Measurements from ENCODE around the gene RBM44.

Gene RBM44

DNA sequence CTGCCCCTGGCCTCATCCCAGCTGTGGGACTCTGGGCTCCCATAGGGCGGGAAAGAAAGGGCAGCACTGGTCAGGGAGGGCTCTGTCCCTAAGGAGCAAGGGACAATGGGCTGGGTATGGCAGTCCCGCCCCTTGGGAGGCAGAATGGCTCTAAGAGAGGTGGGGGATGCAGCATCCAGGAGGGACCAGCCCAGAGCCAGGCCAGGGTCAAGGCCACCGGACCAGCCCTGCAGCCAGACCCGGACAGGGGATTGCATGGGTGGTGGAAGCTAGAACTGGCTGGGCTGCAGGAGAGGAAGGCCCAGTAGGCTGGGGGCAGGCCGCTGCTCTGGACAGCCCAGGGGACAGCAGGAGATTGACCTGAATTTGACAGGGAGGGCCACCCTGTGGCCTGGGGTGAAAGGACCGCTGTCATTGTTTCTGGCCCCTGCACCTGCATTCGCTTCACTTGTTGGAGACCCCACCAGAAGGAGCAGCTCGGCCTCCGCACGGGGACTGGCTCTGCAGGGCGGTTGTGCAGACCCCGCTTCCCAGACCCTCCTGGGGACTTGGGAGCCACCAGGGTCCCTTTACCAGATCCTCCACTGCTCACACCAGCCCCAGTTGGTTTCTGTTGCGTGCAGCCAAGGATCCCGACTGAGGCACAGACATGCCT, 75.4 kb downstream of the RBM44 start:
- Histone ChIP-seq H3K4me3 (ENCODE audit: low read length) (no peak overlapping the region), H3K27me3 (replicated peaks; ENCODE audit: control insufficient read depth, insufficient read depth, low read length) (no peaks in the 10 kb centered on the region), H3K36me3 (ENCODE audit: control insufficient read depth, insufficient read depth, low read length, severe bottlenecking) (no peaks in the 10 kb centered on the region), H3K4me1 (ENCODE audit: control insufficient read depth, insufficient read depth, low read length) (peaks cover 30% of the 10 kb centered on the region), H3K9ac (ENCODE audit: low read length) (no peak overlapping the region), H3K9me3 (ENCODE audit: control insufficient read depth, low read length) (no peaks in the 10 kb centered on the region)
- no peak for DNase-seq (ENCODE audit: low read depth)

DNA sequence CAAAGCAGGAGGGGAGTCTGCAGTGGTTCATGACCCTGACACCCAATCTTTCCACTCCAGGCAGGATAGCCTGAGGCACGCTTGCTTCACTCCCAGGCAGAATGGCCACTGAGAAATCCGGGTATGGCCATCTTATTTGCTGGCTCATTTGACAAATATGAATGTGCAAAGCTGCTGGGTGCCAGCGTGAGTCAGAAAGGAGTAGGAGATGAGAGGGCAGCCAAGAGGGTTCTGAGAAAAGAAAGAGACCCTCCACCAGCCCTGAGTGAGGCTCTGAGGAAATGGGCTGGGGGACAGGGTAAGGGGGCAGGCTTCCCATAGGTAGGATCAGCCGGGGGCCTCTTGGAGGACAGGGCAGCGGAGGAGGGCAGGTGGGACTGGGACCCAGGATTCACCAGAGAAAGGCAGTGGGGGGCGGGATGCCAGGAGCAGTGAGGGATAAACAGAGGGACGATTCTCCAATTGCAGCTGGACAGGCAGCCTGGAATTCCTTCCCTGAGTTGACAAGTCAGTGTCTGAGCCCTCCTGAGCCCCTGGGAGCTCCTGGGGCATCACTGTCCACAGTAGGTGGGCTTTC, 76.1 kb downstream of the RBM44 start:
- Histone ChIP-seq H3K9ac (ENCODE audit: low read length) (no peak overlapping the region), H3K27me3 (replicated peaks; ENCODE audit: control insufficient read depth, insufficient read depth, low read length) (no peaks in the 10 kb centered on the region), H3K4me1 (ENCODE audit: control insufficient read depth, insufficient read depth, low read length) (peaks cover 33% of the 10 kb centered on the region), H3K9me3 (ENCODE audit: control insufficient read depth, low read length) (no peaks in the 10 kb centered on the region), H3K4me3 (ENCODE audit: low read length) (no peak overlapping the region), H3K36me3 (ENCODE audit: control insufficient read depth, insufficient read depth, low read length, severe bottlenecking) (no peaks in the 10 kb centered on the region)
- DNase-seq (ENCODE audit: low read depth) = peak; percentile 90

DNA sequence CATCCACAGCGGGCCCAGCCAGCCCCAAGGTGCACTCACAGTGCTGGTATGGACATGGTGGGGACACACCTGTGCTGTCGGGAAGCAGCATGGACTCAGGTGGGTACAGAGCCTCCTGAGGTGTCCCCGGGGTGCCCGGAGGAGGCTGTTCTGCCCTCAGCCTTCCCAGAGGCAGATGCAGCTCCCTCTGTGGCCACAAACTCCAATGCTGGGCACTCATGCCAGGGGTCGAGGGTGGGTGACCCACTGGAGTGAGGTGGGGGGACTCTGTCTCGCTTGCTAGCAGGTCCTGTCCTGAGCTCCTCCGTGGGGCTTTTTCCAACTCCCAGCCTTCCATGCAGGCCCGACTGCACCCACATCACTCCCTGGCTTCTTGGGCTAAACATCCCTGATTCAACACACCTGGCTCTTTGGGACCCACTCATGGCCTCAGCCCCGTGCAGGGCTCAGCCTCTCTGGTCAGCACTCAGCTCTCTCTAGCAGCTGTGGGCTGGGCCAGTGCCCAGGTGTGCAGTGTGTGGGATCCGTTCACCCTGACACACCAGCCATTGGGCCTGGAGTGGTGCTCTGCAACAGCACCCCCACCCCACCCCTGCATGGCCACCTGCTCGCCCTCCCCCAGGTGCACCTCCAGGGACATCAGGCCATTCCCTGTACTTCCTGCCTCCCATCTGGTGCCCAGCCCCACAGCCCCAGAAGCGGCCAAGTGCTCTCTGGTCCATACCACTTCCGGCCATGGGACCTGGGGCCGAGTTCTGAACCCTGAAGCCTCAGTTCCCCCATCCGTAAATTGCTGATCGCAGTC, 76.9 kb downstream of the RBM44 start:
- H3K4me3 ChIP-seq (ENCODE audit: low read length) = no peak overlapping the region
- peaks cover 33% of the 10 kb centered on the region for H3K4me1 ChIP-seq (ENCODE audit: control insufficient read depth, insufficient read depth, low read length)
- H3K27me3 ChIP-seq (replicated peaks; ENCODE audit: control insufficient read depth, insufficient read depth, low read length) = no peaks in the 10 kb centered on the region
- no peak overlapping the region for H3K9ac ChIP-seq (ENCODE audit: low read length)
- H3K9me3 ChIP-seq (ENCODE audit: control insufficient read depth, low read length) = no peaks in the 10 kb centered on the region
- DNase-seq (ENCODE audit: low read depth) = no peak
- no peaks in the 10 kb centered on the region for H3K36me3 ChIP-seq (ENCODE audit: control insufficient read depth, insufficient read depth, low read length, severe bottlenecking)

DNA sequence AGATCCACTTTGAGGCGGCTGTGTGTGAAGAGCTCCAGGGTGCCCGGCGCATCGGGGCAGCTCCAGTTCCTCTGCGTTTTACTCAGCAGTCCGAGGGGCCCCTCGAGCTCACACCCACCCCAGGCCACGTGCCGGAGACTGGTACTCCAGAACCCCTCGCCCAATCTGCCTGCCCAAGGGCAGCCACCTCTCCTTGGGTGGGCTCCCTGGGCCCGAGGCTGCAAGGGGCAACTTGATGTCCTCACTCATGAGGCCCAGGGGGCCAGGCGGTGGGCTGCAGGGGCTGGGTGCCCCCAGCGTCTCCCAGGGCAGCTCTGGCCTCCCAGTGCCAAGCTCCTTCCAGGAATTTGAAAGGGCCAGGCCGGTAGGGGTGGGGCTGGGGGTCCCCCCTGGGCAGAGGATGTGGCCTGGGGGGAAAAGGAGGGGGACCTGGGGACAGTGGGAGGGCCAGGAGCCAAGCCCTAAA, 77.5 kb downstream of the RBM44 start:
- no peaks in the 10 kb centered on the region for H3K9me3 ChIP-seq (ENCODE audit: control insufficient read depth, low read length)
- DNase-seq (ENCODE audit: low read depth) = no peak
- H3K4me1 ChIP-seq (ENCODE audit: control insufficient read depth, insufficient read depth, low read length) = peaks cover 33% of the 10 kb centered on the region
- no peaks in the 10 kb centered on the region for H3K36me3 ChIP-seq (ENCODE audit: control insufficient read depth, insufficient read depth, low read length, severe bottlenecking)
- H3K9ac ChIP-seq (ENCODE audit: low read length) = no peak overlapping the region
- no peaks in the 10 kb centered on the region for H3K27me3 ChIP-seq (replicated peaks; ENCODE audit: control insufficient read depth, insufficient read depth, low read length)
- no peak overlapping the region for H3K4me3 ChIP-seq (ENCODE audit: low read length)

DNA sequence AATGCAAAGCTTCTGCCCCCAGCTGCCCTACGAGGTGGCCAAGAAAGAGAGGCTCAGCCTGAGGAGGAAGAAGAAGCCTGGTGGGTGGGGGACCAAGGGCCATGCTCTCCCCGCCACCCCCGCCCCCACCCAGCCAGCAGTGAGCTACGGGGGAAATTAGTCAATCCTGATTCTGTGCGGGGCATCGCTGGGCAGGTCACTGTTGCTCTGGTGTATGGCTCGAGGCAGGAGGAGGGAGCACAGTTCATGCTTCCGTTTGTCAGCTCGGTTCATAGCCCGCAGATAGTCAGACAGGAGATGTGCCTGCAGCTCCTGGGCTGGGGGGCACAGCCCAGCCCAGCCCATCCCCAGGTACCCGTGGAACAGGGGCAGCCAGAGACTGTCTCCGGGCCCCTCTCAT, 78.0 kb downstream of the RBM44 start:
- no peak overlapping the region for H3K4me3 ChIP-seq (ENCODE audit: low read length)
- H3K4me1 ChIP-seq (ENCODE audit: control insufficient read depth, insufficient read depth, low read length) = peaks cover 33% of the 10 kb centered on the region
- H3K27me3 ChIP-seq (replicated peaks; ENCODE audit: control insufficient read depth, insufficient read depth, low read length) = no peaks in the 10 kb centered on the region
- DNase-seq (ENCODE audit: low read depth) = no peak
- no peaks in the 10 kb centered on the region for H3K9me3 ChIP-seq (ENCODE audit: control insufficient read depth, low read length)
- H3K36me3 ChIP-seq (ENCODE audit: control insufficient read depth, insufficient read depth, low read length, severe bottlenecking) = no peaks in the 10 kb centered on the region
- no peak overlapping the region for H3K9ac ChIP-seq (ENCODE audit: low read length)

DNA sequence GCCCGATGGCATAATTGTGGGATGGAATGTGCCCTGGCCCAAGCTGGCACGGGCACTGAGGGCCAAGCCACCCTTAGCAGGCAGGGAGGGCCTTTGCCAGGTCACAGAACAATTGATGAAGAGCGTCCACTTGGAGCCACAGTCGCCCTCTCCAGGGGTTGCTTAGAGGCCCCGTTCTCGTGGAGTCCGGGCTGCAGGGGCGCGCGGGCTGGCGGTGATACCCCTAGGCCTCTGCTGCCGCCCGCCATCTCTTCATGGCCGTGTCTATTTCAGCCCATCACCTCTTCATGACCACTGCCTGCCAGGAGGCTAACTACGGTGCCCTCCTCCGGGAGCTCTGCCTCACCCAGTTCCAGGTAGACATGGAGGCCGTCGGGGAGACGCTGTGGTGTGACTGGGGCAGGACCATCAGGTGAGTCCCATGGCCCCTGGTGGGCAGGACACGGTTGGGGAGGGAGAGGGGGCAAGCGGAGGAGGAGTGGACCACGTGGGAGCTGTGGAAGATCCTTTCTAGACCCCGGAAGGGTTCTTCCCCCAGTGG, 78.4 kb downstream of the RBM44 start:
- no peaks in the 10 kb centered on the region for H3K27me3 ChIP-seq (replicated peaks; ENCODE audit: control insufficient read depth, insufficient read depth, low read length)
- H3K4me3 ChIP-seq (ENCODE audit: low read length) = no peak overlapping the region
- H3K9me3 ChIP-seq (ENCODE audit: control insufficient read depth, low read length) = no peaks in the 10 kb centered on the region
- H3K36me3 ChIP-seq (ENCODE audit: control insufficient read depth, insufficient read depth, low read length, severe bottlenecking) = no peaks in the 10 kb centered on the region
- no peak for DNase-seq (ENCODE audit: low read depth)
- H3K9ac ChIP-seq (ENCODE audit: low read length) = no peak overlapping the region
- H3K4me1 ChIP-seq (ENCODE audit: control insufficient read depth, insufficient read depth, low read length) = peaks cover 33% of the 10 kb centered on the region

DNA sequence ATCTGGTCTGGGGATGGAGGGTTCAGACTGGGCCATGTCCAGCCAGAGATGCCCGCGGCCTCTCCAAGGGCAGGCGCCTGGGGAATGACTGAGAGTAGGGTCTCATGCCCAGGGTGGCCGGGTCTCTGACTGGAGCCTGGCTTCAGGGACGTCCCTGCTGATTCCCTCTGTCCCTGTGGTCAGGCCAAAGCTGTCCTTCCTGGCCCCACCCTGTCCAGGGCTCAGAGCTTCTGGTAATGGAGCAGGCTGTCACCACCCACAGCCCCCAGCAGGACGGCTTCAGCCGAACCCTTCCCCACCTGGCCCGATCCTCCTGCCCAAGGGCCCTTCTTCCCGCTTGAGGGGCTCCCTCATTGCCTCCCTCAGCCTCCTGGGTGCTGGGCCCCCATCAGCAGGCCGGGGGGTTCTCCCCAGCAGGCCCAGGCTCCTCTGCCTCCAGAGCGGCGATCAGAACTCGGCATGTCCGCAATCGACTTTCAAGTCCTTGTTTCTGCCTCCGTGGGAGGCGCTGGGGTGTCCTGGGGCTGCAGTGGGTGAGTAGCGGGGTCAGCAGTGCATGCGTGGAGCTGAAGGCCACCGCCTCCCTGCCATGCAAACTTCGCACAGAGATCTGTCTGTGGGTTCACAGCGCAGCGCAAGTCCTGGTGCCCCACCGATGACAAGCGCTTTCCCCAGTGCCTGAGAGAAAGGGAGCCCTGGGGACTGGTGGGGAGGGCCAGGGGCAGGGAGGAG, 79.2 kb downstream of the RBM44 start:
- no peak overlapping the region for H3K4me3 ChIP-seq (ENCODE audit: low read length)
- no peak for DNase-seq (ENCODE audit: low read depth)
- H3K9ac ChIP-seq (ENCODE audit: low read length) = no peak overlapping the region
- no peaks in the 10 kb centered on the region for H3K36me3 ChIP-seq (ENCODE audit: control insufficient read depth, insufficient read depth, low read length, severe bottlenecking)
- H3K4me1 ChIP-seq (ENCODE audit: control insufficient read depth, insufficient read depth, low read length) = peaks cover 33% of the 10 kb centered on the region
- H3K27me3 ChIP-seq (replicated peaks; ENCODE audit: control insufficient read depth, insufficient read depth, low read length) = no peaks in the 10 kb centered on the region
- no peaks in the 10 kb centered on the region for H3K9me3 ChIP-seq (ENCODE audit: control insufficient read depth, low read length)

DNA sequence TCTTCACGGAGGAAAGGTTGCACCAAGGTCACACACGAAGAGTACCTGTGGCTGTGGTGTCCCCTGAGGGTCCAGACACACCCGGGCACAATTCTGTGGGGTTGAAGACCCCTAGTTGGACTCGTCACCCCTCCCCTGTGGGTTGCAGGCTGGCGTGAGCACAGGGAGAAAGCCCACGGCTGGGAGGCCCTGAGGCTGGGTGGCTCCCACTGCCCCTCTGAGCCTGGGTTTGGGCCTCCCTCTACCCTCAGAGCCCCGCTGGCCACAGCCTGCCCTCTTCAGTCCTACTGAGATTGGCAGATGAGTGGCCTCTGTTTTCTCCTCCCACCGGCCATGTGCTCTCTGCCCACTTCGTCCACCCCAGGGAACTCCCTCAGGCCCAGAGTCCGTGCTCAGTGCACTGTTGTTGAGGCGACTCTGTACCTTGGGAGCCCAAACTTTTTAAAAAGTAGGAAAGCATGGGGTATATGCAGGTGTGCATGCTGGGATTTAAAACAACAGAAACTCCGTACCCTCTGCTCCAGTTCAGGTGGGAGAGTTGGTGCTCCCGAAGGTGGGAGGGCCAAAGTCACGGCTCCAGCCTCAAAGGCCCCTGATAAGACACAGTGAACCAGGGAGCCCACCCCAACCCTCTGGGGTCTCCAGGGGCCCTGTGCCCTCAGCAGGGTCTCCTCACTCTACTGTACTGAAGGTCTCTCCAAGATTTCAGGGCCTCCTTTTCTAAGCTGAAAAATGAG, 79.9 kb downstream of the RBM44 start:
- no peaks in the 10 kb centered on the region for H3K36me3 ChIP-seq (ENCODE audit: control insufficient read depth, insufficient read depth, low read length, severe bottlenecking)
- no peak for DNase-seq (ENCODE audit: low read depth)
- no peaks in the 10 kb centered on the region for H3K9me3 ChIP-seq (ENCODE audit: control insufficient read depth, low read length)
- H3K4me1 ChIP-seq (ENCODE audit: control insufficient read depth, insufficient read depth, low read length) = peaks cover 29% of the 10 kb centered on the region
- H3K9ac ChIP-seq (ENCODE audit: low read length) = peak overlapping the region; percentile 45
- no peak overlapping the region for H3K4me3 ChIP-seq (ENCODE audit: low read length)
- no peaks in the 10 kb centered on the region for H3K27me3 ChIP-seq (replicated peaks; ENCODE audit: control insufficient read depth, insufficient read depth, low read length)

DNA sequence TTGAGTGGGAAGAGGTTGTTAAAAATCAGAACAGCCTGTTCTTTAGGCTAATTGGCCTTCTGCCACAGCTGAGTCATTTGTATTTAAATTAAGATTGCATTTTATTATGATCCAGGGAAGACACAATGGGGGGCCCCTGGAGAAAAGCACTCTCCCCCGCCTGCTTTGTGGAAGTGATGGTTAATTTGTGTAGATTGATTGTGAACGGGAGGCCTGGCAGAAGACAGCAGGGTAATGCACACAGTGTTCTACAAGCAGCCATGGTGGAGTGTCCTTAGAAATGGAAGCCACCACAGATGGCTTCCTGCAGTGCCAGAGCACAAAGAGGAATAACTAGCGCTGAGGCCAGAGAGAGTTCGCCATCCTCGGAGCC, 80.5 kb downstream of the RBM44 start:
- no peak overlapping the region for H3K4me3 ChIP-seq (ENCODE audit: low read length)
- H3K9ac ChIP-seq (ENCODE audit: low read length) = peak overlapping the region; percentile 45
- H3K36me3 ChIP-seq (ENCODE audit: control insufficient read depth, insufficient read depth, low read length, severe bottlenecking) = no peaks in the 10 kb centered on the region
- H3K27me3 ChIP-seq (replicated peaks; ENCODE audit: control insufficient read depth, insufficient read depth, low read length) = no peaks in the 10 kb centered on the region
- peaks cover 25% of the 10 kb centered on the region for H3K4me1 ChIP-seq (ENCODE audit: control insufficient read depth, insufficient read depth, low read length)
- no peaks in the 10 kb centered on the region for H3K9me3 ChIP-seq (ENCODE audit: control insufficient read depth, low read length)
- DNase-seq (ENCODE audit: low read depth) = peak; percentile 80

DNA sequence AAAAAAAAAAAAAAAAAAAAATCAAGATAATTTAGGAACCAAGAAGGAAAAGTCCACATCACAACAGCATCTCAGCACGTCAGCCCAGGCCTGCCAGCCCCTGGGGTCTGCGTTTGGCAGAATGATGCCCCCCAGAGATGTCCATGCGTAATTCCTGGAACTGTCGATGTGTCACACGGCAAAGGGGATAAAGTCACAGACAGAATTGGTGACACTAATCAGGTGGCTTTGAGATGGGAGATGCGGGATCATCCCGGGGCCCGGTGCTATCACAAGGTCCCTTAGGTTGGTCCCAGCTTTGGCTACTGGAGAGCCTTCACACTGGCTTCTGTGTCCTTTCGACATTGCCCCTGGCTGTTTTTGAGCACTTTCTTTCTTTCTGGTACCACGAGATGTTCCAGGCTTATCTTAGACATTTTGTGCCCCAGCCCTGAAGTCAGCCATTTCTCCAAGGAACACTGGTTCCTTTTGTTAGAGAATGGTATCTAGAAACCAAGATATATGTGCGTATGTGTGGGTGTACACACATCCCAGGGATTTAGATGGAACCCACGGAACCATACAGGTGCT, 81.5 kb downstream of the RBM44 start:
- no peak for DNase-seq (ENCODE audit: low read depth)
- H3K36me3 ChIP-seq (ENCODE audit: control insufficient read depth, insufficient read depth, low read length, severe bottlenecking) = no peaks in the 10 kb centered on the region
- H3K4me1 ChIP-seq (ENCODE audit: control insufficient read depth, insufficient read depth, low read length) = peaks cover 15% of the 10 kb centered on the region
- H3K4me3 ChIP-seq (ENCODE audit: low read length) = no peak overlapping the region
- H3K9ac ChIP-seq (ENCODE audit: low read length) = no peak overlapping the region
- no peaks in the 10 kb centered on the region for H3K27me3 ChIP-seq (replicated peaks; ENCODE audit: control insufficient read depth, insufficient read depth, low read length)
- no peaks in the 10 kb centered on the region for H3K9me3 ChIP-seq (ENCODE audit: control insufficient read depth, low read length)

Data from adipocyte (in vitro differentiated cells).